PFSK-1 (cell line): ENCODE data around the gene CATSPERE.

Experiments
- FOXP2 ChIP-seq: optimal IDR thresholded peaks from 2 replicates; pipeline ENCODE3; 2011; ENCODE audit warnings: borderline replicate concordance, control low read depth, inconsistent platforms; ENCODE audit not compliant: insufficient read depth; ENCODE audit errors: extremely low read length, extremely low read depth
- POLR2AphosphoS5 ChIP-seq: IDR thresholded peaks from 2 replicates; pipeline ENCODE4 v1.6.1; 2012; ENCODE audit warnings: low read depth, mild to moderate bottlenecking, control low read depth, low read length, moderate library complexity
- REST ChIP-seq, 2 experiments: IDR thresholded peaks; 2 replicates each; pipeline versions ENCODE4 v1.6.1 to v1.8.0; 2011 to 2012; ENCODE audit warnings: low read depth in 2 of 2, low read length in 2 of 2, control low read depth in 1 of 2, inconsistent platforms in 1 of 2, mild to moderate bottlenecking in 1 of 2, moderate library complexity in 1 of 2; ENCODE audit not compliant: insufficient read depth in 1 of 2
- SIN3A ChIP-seq: IDR thresholded peaks from 2 replicates; pipeline ENCODE4 v1.6.1; 2012; ENCODE audit warnings: mild to moderate bottlenecking, low read length, moderate library complexity, borderline replicate concordance; ENCODE audit not compliant: insufficient read depth
- TAF1 ChIP-seq: IDR thresholded peaks from 2 replicates; pipeline ENCODE4 v1.6.1; 2012; ENCODE audit warnings: low read length, control low read depth, borderline replicate concordance; ENCODE audit not compliant: insufficient read depth

CATSPERE gene

GRCh38 chr1:244652623-244653438 is 191.8 kb downstream of the CATSPERE start, which contains the start of gene DESI2:
Gene DESI2, plus strand, starts transcription at chr1:244653126. Its CDS starts 188 bp downstream, at chr1:244653314.
- peak; percentile 91 for TF ChIP-seq POLR2AphosphoS5
- TF ChIP-seq REST (IDR thresholded peaks at IDR 0.05; ENCODE audit: insufficient read depth in 1 of 2, low read depth in 2 of 2, low read length in 2 of 2): no peak
- 0 out of 2 replicates have a peak, but pooled peaks have one; percentile 60 for TF ChIP-seq TAF1
- no peak for TF ChIP-seq SIN3A
- peak; percentile 67 for TF ChIP-seq FOXP2

GRCh38 chr1:244653439-244654107 is 192.5 kb downstream of the CATSPERE start:
- TF ChIP-seq REST (IDR thresholded peaks at IDR 0.05; ENCODE audit: insufficient read depth in 1 of 2, low read depth in 2 of 2, low read length in 2 of 2): no peak
- no peak for TF ChIP-seq FOXP2
- TF ChIP-seq TAF1: no peak
- no peak for TF ChIP-seq POLR2AphosphoS5
- no peak for TF ChIP-seq SIN3A

- no peak for TF ChIP-seq REST (IDR thresholded peaks at IDR 0.05; ENCODE audit: insufficient read depth in 1 of 2, low read depth in 2 of 2, low read length in 2 of 2)
- no peak for TF ChIP-seq POLR2AphosphoS5
- no peak for TF ChIP-seq FOXP2
- TF ChIP-seq SIN3A: no peak
- no peak for TF ChIP-seq TAF1
These were observed 193.3 kb downstream of the CATSPERE start for GRCh38 chr1:244654108-244655038.

- no peak for TF ChIP-seq REST (IDR thresholded peaks at IDR 0.05; ENCODE audit: insufficient read depth in 1 of 2, low read depth in 2 of 2, low read length in 2 of 2)
These were observed 194.1 kb downstream of the CATSPERE start for GRCh38 chr1:244655186-244655585.
